ENCODE results near the gene SLC16A8. TPM values are rescaled to one million over a fixed set of nuclear protein-coding genes. Genes with fewer than 3 reads are reported as not detected.

SLC16A8 gene
- total and polyA plus RNA-seq, 4 donors = 0.32 to 0.64 (median 0.39) TPM; not detected in 1

- 96 to 97% methylated on average over 31 of the region's 31 CpGs for WGBS, 2 donors
Measured at GRCh38 chr22:38115423-38116205, 31.6 kb upstream of the SLC16A8 start.

GRCh38 chr22:38114484-38115398 is 30.8 kb upstream of the SLC16A8 start:
- Histone ChIP-seq H3K27ac (ENCODE audit: low read depth in 1 of 2, low read length in 1 of 2) (no peak overlapping the region), H3K9ac (ENCODE audit: insufficient read depth in 1 of 2, low read length in 2 of 2) (no peak overlapping the region), H3K4me3 (no peak overlapping the region), H3K9me3 (ENCODE audit: control insufficient read depth in 4 of 4, insufficient read depth in 3 of 4, low read length in 3 of 4) (no peaks in the 10 kb centered on the region), H3K36me3 (ENCODE audit: control insufficient read depth in 4 of 4, insufficient read depth in 4 of 4, low read length in 4 of 4) (peaks cover 0 to 8% (median 0%) of the 10 kb centered on the region in 4 donors), H3K4me1 (ENCODE audit: control insufficient read depth in 5 of 5, insufficient read depth in 5 of 5, low read length in 5 of 5) (peaks cover 0 to 3% (median 0%) of the 10 kb centered on the region in 5 donors), H3K27me3 (ENCODE audit: control insufficient read depth in 3 of 3, insufficient read depth in 3 of 3, low read length in 2 of 3) (no peaks in the 10 kb centered on the region)
- WGBS, 2 donors = 56 to 62% methylated on average over 32 of the region's 32 CpGs
- TF ChIP-seq CTCF (IDR thresholded peaks at IDR 0.05; ENCODE audit: control extremely low read depth, extremely low read depth) = peak; percentile 88
- ATAC-seq (ENCODE audit: insufficient read depth, low FRiP score) (peak; percentile 93), DNase-seq (peak; percentile 78 to 87 (median 85))

More at GRCh38 chr22:38115423-38116205, 31.6 kb upstream of the SLC16A8 start:
- H3K4me1 ChIP-seq (ENCODE audit: control insufficient read depth in 5 of 5, insufficient read depth in 5 of 5, low read length in 5 of 5) = peaks cover 0 to 3% (median 0%) of the 10 kb centered on the region in 5 donors
- no peak overlapping the region for H3K27ac ChIP-seq (ENCODE audit: low read depth in 1 of 2, low read length in 1 of 2)
- DNase-seq (no peak), ATAC-seq (ENCODE audit: insufficient read depth, low FRiP score) (no peak)
- TF ChIP-seq CTCF (IDR thresholded peaks at IDR 0.05; ENCODE audit: control extremely low read depth, extremely low read depth) = no peak
- peaks cover 0 to 8% (median 0%) of the 10 kb centered on the region in 4 donors for H3K36me3 ChIP-seq (ENCODE audit: control insufficient read depth in 4 of 4, insufficient read depth in 4 of 4, low read length in 4 of 4)
- H3K9ac ChIP-seq (ENCODE audit: insufficient read depth in 1 of 2, low read length in 2 of 2) = no peak overlapping the region
- H3K27me3 ChIP-seq (ENCODE audit: control insufficient read depth in 3 of 3, insufficient read depth in 3 of 3, low read length in 2 of 3) = no peaks in the 10 kb centered on the region
- no peaks in the 10 kb centered on the region for H3K9me3 ChIP-seq (ENCODE audit: control insufficient read depth in 4 of 4, insufficient read depth in 3 of 4, low read length in 3 of 4)
- no peak overlapping the region for H3K4me3 ChIP-seq

GRCh38 chr22:38112381-38112780 is 28.4 kb upstream of the SLC16A8 start:
- H3K4me1 ChIP-seq (ENCODE audit: control insufficient read depth in 5 of 5, insufficient read depth in 5 of 5, low read length in 5 of 5) = peaks cover 0 to 6% (median 0%) of the 10 kb centered on the region in 5 donors
- H3K9me3 ChIP-seq (ENCODE audit: control insufficient read depth in 4 of 4, insufficient read depth in 3 of 4, low read length in 3 of 4) = no peaks in the 10 kb centered on the region
- H3K27ac ChIP-seq (ENCODE audit: low read depth in 1 of 2, low read length in 1 of 2) = no peak overlapping the region
- H3K27me3 ChIP-seq (ENCODE audit: control insufficient read depth in 3 of 3, insufficient read depth in 3 of 3, low read length in 2 of 3) = no peaks in the 10 kb centered on the region
- H3K36me3 ChIP-seq (ENCODE audit: control insufficient read depth in 4 of 4, insufficient read depth in 4 of 4, low read length in 4 of 4) = peaks cover 0 to 11% (median 0%) of the 10 kb centered on the region in 4 donors
- H3K4me3 ChIP-seq = no peak overlapping the region
- 96% methylated on average over 22 of the region's 22 CpGs for WGBS, 2 donors
- DNase-seq (no peak), ATAC-seq (ENCODE audit: insufficient read depth, low FRiP score) (no peak)
- no peak for TF ChIP-seq CTCF (IDR thresholded peaks at IDR 0.05; ENCODE audit: control extremely low read depth, extremely low read depth)
- H3K9ac ChIP-seq (ENCODE audit: insufficient read depth in 1 of 2, low read length in 2 of 2) = no peak overlapping the region

All from lung (tissue), 12 donors.